ENCODE results near the gene NID2.

DNA sequence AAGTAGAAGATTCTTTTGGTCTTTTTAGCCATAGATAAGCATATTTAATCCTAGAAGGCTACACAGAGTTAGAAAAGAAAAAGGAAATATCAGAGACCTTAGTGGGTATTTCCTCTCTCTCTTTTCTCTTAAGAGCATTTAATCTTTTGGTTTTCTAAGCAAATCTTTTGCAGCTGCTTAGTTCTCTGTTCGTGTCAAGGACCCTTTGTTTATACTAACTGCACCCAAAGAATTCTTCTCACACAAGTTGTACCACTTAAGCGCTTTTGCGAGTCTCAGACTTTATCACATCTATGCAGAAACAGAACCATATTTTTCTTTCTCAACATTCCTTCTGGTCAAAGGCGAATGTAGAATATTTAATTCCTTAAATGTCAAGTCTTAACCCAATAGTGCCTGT is 17.9 kb upstream of the NID2 start:
- no peak for TF ChIP-seq SIN3A (IDR thresholded peaks at IDR 0.05; ENCODE audit: borderline replicate concordance, insufficient read depth, low read length)
- no peak for TF ChIP-seq TAF1 (IDR thresholded peaks at IDR 0.05; ENCODE audit: borderline replicate concordance, insufficient read depth, low read length)
- no peak for TF ChIP-seq POLR2AphosphoS5 (IDR thresholded peaks at IDR 0.05; ENCODE audit: low read depth, low read length)
- TF ChIP-seq, protein P1, sequence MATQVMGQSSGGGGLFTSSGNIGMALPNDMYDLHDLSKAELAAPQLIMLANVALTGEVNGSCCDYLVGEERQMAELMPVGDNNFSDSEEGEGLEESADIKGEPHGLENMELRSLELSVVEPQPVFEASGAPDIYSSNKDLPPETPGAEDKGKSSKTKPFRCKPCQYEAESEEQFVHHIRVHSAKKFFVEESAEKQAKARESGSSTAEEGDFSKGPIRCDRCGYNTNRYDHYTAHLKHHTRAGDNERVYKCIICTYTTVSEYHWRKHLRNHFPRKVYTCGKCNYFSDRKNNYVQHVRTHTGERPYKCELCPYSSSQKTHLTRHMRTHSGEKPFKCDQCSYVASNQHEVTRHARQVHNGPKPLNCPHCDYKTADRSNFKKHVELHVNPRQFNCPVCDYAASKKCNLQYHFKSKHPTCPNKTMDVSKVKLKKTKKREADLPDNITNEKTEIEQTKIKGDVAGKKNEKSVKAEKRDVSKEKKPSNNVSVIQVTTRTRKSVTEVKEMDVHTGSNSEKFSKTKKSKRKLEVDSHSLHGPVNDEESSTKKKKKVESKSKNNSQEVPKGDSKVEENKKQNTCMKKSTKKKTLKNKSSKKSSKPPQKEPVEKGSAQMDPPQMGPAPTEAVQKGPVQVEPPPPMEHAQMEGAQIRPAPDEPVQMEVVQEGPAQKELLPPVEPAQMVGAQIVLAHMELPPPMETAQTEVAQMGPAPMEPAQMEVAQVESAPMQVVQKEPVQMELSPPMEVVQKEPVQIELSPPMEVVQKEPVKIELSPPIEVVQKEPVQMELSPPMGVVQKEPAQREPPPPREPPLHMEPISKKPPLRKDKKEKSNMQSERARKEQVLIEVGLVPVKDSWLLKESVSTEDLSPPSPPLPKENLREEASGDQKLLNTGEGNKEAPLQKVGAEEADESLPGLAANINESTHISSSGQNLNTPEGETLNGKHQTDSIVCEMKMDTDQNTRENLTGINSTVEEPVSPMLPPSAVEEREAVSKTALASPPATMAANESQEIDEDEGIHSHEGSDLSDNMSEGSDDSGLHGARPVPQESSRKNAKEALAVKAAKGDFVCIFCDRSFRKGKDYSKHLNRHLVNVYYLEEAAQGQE (IDR thresholded peaks at IDR 0.05; ENCODE audit: insufficient read depth in 1 of 2, low read depth in 2 of 2, low read length in 2 of 2), result no peak

All from PFSK-1 (cell line).